Fibroblast of villous mesenchyme (primary cell): ENCODE data around the gene TMA7. TPM values are rescaled to one million over a fixed set of nuclear protein-coding genes. Genes with fewer than 3 reads are reported as not detected.
"Not testable (repeated sequence)": the region's sequence is repeated elsewhere in the genome, so short reads cannot be mapped to it uniquely, and the experiment has no call there.

Source experiments
- DNase-seq: peaks from one replicate; pipeline ENCODE4 v3.0.0-alpha.2; 2010; ENCODE audit warnings: low read depth
- H3K4me3 ChIP-seq: 2 replicates; pipeline ENCODE4 v1.5.1; 2011; ENCODE audit warnings: low read depth, mild to moderate bottlenecking, low read length
- total RNA-seq: library from RNA; depleted of rRNA; stranded (reverse); fragments of >200 nt; gene quantifications from 2 replicates; pipeline ENCODE4 v1.2.3, GENCODE V29; 2012
- TF ChIP-seq, protein P1 (sequence below): IDR thresholded peaks from 2 replicates; pipeline ENCODE4 v1.5.1; 2012; ENCODE audit warnings: low read depth, mild to moderate bottlenecking, low read length; ENCODE audit not compliant: insufficient read depth

TMA7 gene
- total RNA-seq, 1 donor: 216 TPM

DNA sequence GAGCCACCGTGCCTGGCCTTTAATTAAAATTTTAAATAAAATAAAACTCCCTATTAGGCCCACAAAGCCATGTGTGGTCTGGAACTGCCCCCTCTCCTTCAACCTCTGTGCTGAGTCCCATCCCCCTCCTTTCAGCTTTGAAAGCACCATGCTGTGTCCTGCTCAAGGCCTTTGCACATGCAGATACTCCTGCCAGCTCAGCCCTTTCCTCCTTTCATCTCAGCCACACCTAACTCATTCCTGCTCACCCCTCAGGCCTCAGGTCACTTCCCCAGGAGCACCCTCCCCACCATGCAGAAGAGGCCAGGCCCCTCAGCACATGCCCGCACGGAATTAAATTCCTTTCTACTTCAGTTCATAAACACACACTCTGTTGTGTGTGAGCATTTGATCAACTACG is 34.6 kb downstream of the TMA7 start:
- no peak overlapping the region for H3K4me3 ChIP-seq
- TF ChIP-seq, protein P1, sequence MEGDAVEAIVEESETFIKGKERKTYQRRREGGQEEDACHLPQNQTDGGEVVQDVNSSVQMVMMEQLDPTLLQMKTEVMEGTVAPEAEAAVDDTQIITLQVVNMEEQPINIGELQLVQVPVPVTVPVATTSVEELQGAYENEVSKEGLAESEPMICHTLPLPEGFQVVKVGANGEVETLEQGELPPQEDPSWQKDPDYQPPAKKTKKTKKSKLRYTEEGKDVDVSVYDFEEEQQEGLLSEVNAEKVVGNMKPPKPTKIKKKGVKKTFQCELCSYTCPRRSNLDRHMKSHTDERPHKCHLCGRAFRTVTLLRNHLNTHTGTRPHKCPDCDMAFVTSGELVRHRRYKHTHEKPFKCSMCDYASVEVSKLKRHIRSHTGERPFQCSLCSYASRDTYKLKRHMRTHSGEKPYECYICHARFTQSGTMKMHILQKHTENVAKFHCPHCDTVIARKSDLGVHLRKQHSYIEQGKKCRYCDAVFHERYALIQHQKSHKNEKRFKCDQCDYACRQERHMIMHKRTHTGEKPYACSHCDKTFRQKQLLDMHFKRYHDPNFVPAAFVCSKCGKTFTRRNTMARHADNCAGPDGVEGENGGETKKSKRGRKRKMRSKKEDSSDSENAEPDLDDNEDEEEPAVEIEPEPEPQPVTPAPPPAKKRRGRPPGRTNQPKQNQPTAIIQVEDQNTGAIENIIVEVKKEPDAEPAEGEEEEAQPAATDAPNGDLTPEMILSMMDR: no peak
- DNase-seq: no peak

DNA sequence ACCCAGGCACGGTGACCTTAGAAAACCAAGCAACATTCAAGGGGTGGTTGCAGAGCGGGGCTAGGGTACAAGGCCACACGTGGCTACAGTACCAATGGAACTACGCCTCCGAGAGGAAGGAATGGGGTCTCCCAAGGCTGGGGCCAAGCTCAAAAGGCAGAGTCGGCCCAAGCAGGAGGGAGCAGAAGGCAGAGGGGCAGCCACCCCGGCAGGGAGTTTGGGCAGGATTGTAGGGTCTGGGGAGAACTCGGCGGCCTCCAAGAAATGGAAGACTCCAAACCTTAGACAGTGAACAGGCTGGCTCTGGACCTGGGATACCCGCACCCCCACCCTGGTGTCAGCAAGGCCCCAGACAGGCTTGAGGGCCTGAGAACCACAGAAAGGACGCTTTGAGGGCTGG is 35.1 kb downstream of the TMA7 start:
- TF ChIP-seq, protein P1: no peak
- no peak overlapping the region for H3K4me3 ChIP-seq
- no peak for DNase-seq

DNA sequence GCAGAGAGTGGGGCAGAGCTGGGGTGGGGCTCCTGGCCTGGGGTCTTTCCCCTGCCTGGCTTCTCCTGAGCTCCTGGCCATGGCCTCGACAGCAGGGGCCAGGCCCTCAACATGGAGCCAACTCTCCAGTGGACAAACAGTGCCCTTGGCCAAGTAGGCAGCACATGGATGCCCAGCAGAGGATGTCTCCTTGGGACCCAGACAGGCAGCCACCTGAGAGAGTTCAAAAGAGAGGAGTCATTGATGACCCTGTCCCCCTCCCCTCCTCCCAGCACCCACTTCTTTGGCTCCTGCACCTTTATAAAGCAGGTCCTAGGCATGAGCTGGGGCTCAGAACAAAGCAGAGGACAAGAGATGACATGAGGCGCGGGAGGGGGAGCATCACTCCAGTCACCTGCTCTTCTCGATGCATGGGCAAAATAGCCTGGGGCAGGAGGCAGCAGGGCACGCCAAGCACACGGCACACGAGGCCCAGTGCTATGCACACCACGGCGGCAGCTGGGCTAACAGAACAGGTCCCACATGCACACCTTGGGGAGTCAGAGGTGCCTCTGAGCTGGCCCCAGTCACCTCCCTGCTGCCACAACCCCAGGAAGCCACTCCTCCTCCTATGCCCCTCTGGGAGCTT is 36.5 kb downstream of the TMA7 start:
- TF ChIP-seq, protein P1: no peak
- DNase-seq: no peak
- H3K4me3 ChIP-seq: no peak overlapping the region

DNA sequence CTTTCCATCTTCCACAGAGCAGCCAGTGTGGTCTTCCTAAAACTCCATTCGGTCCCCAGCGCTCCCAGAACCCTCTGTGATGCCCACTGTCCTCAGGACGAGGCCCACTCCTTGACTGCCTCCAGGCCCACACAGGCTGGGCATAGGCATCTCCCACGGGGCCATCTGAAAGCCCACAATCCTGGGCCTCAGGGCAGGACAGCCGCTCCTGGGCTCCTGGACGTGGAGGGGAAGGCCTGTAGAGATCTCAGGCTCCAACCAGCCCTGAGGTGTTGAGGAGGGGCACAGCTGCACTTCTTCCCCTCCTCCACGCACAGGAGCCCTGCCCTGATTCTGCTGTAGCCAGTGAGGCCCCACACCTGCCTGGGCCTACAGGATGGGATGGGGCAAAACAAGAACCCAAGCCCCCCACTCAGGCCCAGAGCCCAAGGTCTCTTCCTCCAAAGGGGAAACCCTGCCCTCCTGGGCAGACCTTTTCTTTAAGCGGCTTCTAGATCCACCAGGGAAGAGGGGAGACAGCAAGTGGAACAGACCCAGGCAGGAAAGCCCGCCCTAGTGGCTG is 38.0 kb downstream of the TMA7 start:
- TF ChIP-seq, protein P1: no peak
- no peak for DNase-seq
- no peak overlapping the region for H3K4me3 ChIP-seq

DNA sequence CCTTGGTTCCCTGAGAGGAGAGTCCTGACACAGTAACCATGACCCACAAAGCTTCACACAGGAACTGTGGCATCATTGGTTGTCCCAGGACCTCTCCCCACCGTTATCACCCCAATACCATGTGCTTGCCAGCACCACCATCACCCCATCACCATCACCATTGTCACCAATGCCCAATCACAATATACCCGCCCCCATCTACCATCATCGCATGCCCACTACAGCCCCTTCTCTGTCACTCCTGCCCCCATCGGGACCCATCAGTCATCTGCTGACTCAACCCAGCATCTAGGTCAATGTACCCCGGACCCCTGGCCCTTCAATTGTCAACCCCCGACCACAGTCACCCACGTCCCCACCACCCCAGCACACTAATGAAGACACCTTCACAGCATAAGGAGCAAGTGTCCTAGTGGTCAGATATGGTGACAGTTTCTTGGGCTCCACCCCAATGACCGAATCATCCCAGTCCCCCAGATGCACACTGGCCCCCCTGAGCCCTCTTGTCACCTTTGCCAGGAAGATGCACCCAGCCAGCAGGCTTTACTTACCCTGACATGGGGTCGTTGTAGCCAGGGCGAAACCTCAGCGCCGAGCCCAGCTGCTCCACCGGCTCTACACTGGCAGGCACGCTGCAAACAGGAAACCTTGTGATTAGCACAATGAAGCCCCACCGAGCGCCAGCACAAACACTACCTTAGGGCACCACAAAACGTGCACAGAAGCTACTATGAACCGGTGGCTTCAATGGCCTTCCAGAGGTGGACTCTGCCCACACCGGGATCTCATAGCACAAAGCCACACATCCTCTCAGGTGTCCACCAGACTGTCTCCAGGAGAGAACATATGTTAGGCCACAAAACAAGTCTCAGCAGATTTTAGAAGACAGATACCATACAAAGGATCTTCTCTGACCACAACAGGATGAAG is 38.8 kb downstream of the TMA7 start:
- TF ChIP-seq, protein P1: no peak
- DNase-seq: no peak
- no peak overlapping the region for H3K4me3 ChIP-seq

DNA sequence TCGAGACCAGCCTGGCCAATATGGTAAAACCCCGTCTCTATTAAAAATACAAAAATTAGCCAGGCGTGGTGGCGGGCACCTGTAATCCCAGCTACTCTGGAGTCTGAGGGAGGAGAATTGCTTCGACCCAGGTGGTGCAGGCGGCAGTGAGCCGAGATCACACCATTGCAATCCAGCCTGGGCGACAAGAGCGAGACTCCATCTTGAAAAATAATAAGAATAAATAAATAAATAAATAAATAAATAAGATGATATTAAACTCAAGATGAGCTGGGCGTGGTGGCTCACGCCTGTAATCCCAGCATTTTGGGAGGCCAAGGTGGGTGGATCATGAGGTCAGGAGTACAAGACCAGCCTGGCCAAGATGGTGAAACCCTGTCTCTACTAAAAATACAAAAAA is 40.8 kb downstream of the TMA7 start:
- H3K4me3 ChIP-seq, DNase-seq: not testable (repeated sequence)

DNA sequence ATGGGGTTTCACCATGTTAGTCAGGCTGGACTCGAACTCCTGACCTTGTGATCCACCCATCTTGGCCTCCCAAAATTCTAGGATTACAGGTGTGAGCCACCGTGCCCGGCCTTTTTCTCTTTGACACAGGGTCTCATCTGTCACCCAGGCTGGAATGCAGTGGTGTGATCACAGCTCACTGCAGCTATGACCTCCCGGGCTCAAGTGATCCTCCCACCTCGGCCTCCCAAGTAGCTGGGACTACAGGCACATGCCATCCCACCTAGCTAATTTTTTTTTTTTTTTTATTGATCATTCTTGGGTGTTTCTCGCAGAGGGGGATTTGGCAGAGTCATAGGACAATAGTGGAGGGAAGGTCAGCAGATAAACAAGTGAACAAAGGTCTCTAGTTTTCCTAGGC is 42.8 kb downstream of the TMA7 start:
- DNase-seq, H3K4me3 ChIP-seq: not testable (repeated sequence)
